Hepatocyte (in vitro differentiated cells): ENCODE data around the gene WNT11. TPM values are rescaled to one million over a fixed set of nuclear protein-coding genes. Genes with fewer than 3 reads are reported as not detected.

ENCODE experiments used
- DNase-seq: peaks from one replicate; pipeline ENCODE4 v3.0.0-alpha.2; 2016; ENCODE audit warnings: low spot score
- H2AFZ ChIP-seq: fragments of 200-600 bp; sonication (generic); 2 replicates; pipeline ENCODE4 v1.6.0; 2016; ENCODE audit warnings: antibody characterized with exemption, mild to moderate bottlenecking
- H3K27ac ChIP-seq: fragments of 200-600 bp; sonication (generic); 2 replicates; pipeline ENCODE4 v1.5.1; 2016; ENCODE audit warnings: mild to moderate bottlenecking
- H3K27me3 ChIP-seq: fragments of 200-600 bp; sonication (generic); 2 replicates; pipeline ENCODE4 v1.6.1; 2016
- H3K36me3 ChIP-seq: fragments of 200-600 bp; sonication (generic); replicated peaks from 2 replicates; pipeline ENCODE4 v1.5.1; 2016; ENCODE audit warnings: low read depth; ENCODE audit not compliant: insufficient read depth
- H3K4me1 ChIP-seq: fragments of 200-600 bp; sonication (generic); 2 replicates; pipeline ENCODE4 v1.5.1; 2016; ENCODE audit warnings: mild to moderate bottlenecking, moderate library complexity; ENCODE audit not compliant: insufficient read depth
- H3K4me2 ChIP-seq: fragments of 200-600 bp; sonication (generic); 2 replicates; pipeline ENCODE4 v1.6.0; 2016
- H3K4me3 ChIP-seq: fragments of 200-600 bp; sonication (generic); 2 replicates; pipeline ENCODE4 v1.5.1; 2016; ENCODE audit warnings: mild to moderate bottlenecking
- H3K79me2 ChIP-seq: fragments of 200-600 bp; sonication (generic); 2 replicates; pipeline ENCODE4 v1.6.0; 2017; ENCODE audit warnings: mild to moderate bottlenecking
- H3K9me2 ChIP-seq: fragments of 200-600 bp; sonication (generic); replicated peaks from 2 replicates; pipeline ENCODE4 v1.6.0; 2017; ENCODE audit warnings: mild to moderate bottlenecking; ENCODE audit not compliant: insufficient read depth
- H3K9me3 ChIP-seq: fragments of 200-600 bp; sonication (generic); 2 replicates; pipeline ENCODE4 v1.5.1; 2016; ENCODE audit warnings: low read depth, mild to moderate bottlenecking
- H4K20me1 ChIP-seq: fragments of 200-600 bp; sonication (generic); 2 replicates; pipeline ENCODE4 v1.6.0; 2016; ENCODE audit warnings: mild to moderate bottlenecking; ENCODE audit not compliant: insufficient read depth, poor library complexity, severe bottlenecking
- EZH2 ChIP-seq: fragments of 200-600 bp; sonication (generic); IDR thresholded peaks from 2 replicates; pipeline ENCODE4 v1.6.1; 2016; ENCODE audit warnings: antibody characterized with exemption, mild to moderate bottlenecking, borderline replicate concordance
- EZH2phosphoT487 ChIP-seq: fragments of 200-600 bp; sonication (generic); IDR thresholded peaks from one replicate; pipeline ENCODE4 v1.6.1; 2018; ENCODE audit warnings: antibody characterized with exemption, mild to moderate bottlenecking, low read depth, moderate library complexity; ENCODE audit not compliant: unreplicated experiment, severe bottlenecking
- WGBS: methylation state at CpG from one replicate; pipeline ENCODE4 v1.1.6; 2016; ENCODE audit warnings: low lambda C conversion rate; ENCODE audit errors: missing lambda C conversion rate; 5-methylcytosine and 5-hydroxymethylcytosine counted together
- polyA plus RNA-seq: library from polyadenylated mRNA; unstranded; fragments of >200 nt; fragmentation: Nextera tagmentation; extraction: Ambion mirVana; gene quantifications from 2 replicates; pipeline ENCODE4 v1.2.1, GENCODE V29; 2016
- total RNA-seq: library from RNA; depleted of rRNA; stranded (reverse); fragments of >200 nt; gene quantifications from 2 replicates; pipeline ENCODE4 v1.2.3, GENCODE V29; 2014
- TF ChIP-seq, protein P1 (sequence below): fragments of 200-600 bp; sonication (generic); IDR thresholded peaks from 2 replicates; pipeline ENCODE4 v1.5.1; 2016; ENCODE audit warnings: antibody characterized with exemption, mild to moderate bottlenecking; ENCODE audit not compliant: poor library complexity

The WNT11 gene
- total and polyA plus RNA-seq, 2 experiments from 2014 or later, result 16.4 to 19.1 TPM

- TF ChIP-seq EZH2phosphoT487 (no peak), EZH2 (no peak)
- TF ChIP-seq, protein P1, sequence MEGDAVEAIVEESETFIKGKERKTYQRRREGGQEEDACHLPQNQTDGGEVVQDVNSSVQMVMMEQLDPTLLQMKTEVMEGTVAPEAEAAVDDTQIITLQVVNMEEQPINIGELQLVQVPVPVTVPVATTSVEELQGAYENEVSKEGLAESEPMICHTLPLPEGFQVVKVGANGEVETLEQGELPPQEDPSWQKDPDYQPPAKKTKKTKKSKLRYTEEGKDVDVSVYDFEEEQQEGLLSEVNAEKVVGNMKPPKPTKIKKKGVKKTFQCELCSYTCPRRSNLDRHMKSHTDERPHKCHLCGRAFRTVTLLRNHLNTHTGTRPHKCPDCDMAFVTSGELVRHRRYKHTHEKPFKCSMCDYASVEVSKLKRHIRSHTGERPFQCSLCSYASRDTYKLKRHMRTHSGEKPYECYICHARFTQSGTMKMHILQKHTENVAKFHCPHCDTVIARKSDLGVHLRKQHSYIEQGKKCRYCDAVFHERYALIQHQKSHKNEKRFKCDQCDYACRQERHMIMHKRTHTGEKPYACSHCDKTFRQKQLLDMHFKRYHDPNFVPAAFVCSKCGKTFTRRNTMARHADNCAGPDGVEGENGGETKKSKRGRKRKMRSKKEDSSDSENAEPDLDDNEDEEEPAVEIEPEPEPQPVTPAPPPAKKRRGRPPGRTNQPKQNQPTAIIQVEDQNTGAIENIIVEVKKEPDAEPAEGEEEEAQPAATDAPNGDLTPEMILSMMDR, result no peak
- no peaks in the 10 kb centered on the region for H3K79me2 ChIP-seq
- DNase-seq, result no peak
- no peaks in the 10 kb centered on the region for H3K9me3 ChIP-seq
- no peak overlapping the region for H3K4me2 ChIP-seq
- 95% methylated on average over 11 of the region's 11 CpGs for WGBS
- H3K27me3 ChIP-seq, result no peaks in the 10 kb centered on the region
- no peaks in the 10 kb centered on the region for H3K9me2 ChIP-seq
- no peak overlapping the region for H3K27ac ChIP-seq
- no peak overlapping the region for H2AFZ ChIP-seq
- no peak overlapping the region for H3K4me3 ChIP-seq
- no peaks in the 10 kb centered on the region for H4K20me1 ChIP-seq
- H3K36me3 ChIP-seq, result no peaks in the 10 kb centered on the region
- peaks cover 8% of the 10 kb centered on the region for H3K4me1 ChIP-seq
Measured at GRCh38 chr11:76246271-76246933, 40.1 kb upstream of the WNT11 start.

DNA sequence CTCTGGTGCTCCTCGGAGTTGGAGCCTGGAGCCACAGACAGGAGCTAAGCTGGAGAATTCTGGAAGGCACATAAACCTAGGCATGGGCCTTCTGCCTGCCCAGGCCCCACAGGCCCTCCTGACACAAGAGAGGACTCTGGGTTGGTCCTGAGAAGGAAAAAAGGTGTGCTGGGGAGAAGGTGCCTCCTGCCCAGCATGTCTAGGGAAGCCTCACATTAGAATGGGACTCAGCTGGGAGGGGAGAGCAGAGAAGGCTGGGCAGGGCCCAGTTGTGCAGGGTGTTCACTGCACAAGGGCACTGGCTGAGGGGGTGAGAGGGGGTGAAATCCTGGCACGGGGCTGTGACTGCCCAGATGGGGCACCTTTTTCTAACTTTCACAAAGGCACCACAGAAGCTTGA lies 39.4 kb upstream of the WNT11 start:
- H3K4me3 ChIP-seq, result no peak overlapping the region
- DNase-seq, result no peak
- no peak overlapping the region for H3K4me2 ChIP-seq
- no peaks in the 10 kb centered on the region for H3K9me2 ChIP-seq
- H3K79me2 ChIP-seq, result no peaks in the 10 kb centered on the region
- H3K27me3 ChIP-seq, result no peaks in the 10 kb centered on the region
- WGBS, result 85% methylated on average over 2 of the region's 2 CpGs
- H3K9me3 ChIP-seq, result no peaks in the 10 kb centered on the region
- peaks cover 8% of the 10 kb centered on the region for H3K4me1 ChIP-seq
- H4K20me1 ChIP-seq, result no peaks in the 10 kb centered on the region
- H2AFZ ChIP-seq, result no peak overlapping the region
- H3K36me3 ChIP-seq, result no peaks in the 10 kb centered on the region
- no peak overlapping the region for H3K27ac ChIP-seq
- TF ChIP-seq, protein P1, result no peak
- TF ChIP-seq EZH2 (no peak), EZH2phosphoT487 (no peak)

DNA sequence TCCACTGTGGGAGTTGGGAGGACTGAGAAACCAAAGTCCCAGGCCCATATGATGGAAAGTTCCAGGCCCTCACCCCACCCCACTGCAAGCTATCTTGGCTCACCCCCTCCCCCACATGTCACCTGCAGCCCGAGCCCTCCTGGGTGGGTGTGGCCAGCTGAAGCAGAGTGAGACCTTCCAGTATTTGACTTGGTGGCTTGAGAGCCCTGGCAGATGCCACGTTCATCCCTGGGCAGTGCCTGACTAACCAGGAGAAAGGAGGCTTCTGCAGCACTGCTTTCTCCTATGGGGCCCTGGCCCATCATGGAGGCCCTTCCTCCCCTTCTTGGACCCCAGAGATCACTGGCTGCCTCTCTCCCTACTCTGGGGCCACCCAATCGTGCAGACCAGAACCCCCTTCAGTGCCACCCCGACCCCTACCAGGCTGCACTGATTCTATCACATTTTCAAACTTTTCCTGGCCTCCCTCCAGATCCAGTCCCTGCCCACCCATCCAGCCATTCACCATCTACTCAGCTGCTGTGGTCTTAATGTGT lies 38.1 kb upstream of the WNT11 start:
- Histone ChIP-seq H3K9me2 (no peaks in the 10 kb centered on the region), H2AFZ (no peak overlapping the region), H3K27me3 (no peaks in the 10 kb centered on the region), H3K4me1 (peaks cover 8% of the 10 kb centered on the region), H3K79me2 (no peaks in the 10 kb centered on the region), H3K36me3 (no peaks in the 10 kb centered on the region), H3K9me3 (no peaks in the 10 kb centered on the region), H4K20me1 (no peaks in the 10 kb centered on the region), H3K4me2 (no peak overlapping the region), H3K4me3 (no peak overlapping the region), H3K27ac (no peak overlapping the region)
- DNase-seq, result no peak
- 75% methylated on average over 4 of the region's 4 CpGs for WGBS
- TF ChIP-seq, protein P1, result no peak
- TF ChIP-seq EZH2phosphoT487 (no peak), EZH2 (no peak)

GRCh38 chr11:76243957-76244285 lies 37.6 kb upstream of the WNT11 start:
- Histone ChIP-seq H3K4me3 (no peak overlapping the region), H3K27ac (no peak overlapping the region), H3K27me3 (no peaks in the 10 kb centered on the region), H2AFZ (no peak overlapping the region), H3K4me2 (no peak overlapping the region), H4K20me1 (no peaks in the 10 kb centered on the region), H3K36me3 (no peaks in the 10 kb centered on the region), H3K4me1 (peaks cover 8% of the 10 kb centered on the region), H3K9me2 (no peaks in the 10 kb centered on the region), H3K79me2 (no peaks in the 10 kb centered on the region), H3K9me3 (no peaks in the 10 kb centered on the region)
- 74% methylated on average over 7 of the region's 7 CpGs for WGBS
- TF ChIP-seq EZH2phosphoT487 (no peak), EZH2 (no peak)
- TF ChIP-seq, protein P1, result no peak
- no peak for DNase-seq
